MCF 10A (cell line): ENCODE measurements around the gene INSL3. TPM values are rescaled to one million over a fixed set of nuclear protein-coding genes. Genes with fewer than 3 reads are reported as not detected.

Experiments used
- Bru-seq: library from RNA; stranded (reverse); fragments of 400-500 nt; gene quantifications from one replicate; lab custom pipeline; 2021; lab: Mats Ljungman, UMichigan
- BruChase-seq, 2 experiments: library from RNA; stranded (reverse); fragments of 400-500 nt; gene quantifications; one replicate each; lab custom pipeline; 2021; lab: Mats Ljungman, UMichigan
- BruUV-seq: library from RNA; stranded (reverse); fragments of 400-500 nt; replicated peaks from 2 replicates; lab custom pipeline; 2021; lab: Mats Ljungman, UMichigan
- CTCF ChIA-PET: fragments of 300-600 bp; sonication (Branson Sonifier 250); formaldehyde crosslinking; extraction: SDS; loops from one replicate; lab custom pipeline; 2021; ENCODE audit warnings: antibody characterized with exemption, inconsistent platforms; lab: Yijun Ruan, JAX
- POLR2A ChIA-PET: fragments of 300-600, 350-650 bp; sonication (Branson Sonifier 250); formaldehyde crosslinking; extraction: SDS; loops from one replicate; lab custom pipeline; 2020; ENCODE audit warnings: antibody characterized with exemption, inconsistent platforms; lab: Yijun Ruan, JAX
- DNase-seq: peaks from one replicate; pipeline ENCODE4 v3.0.0-alpha.2; 2018; ENCODE audit not compliant: unreplicated experiment
- H3K27ac Mint-ChIP-seq: one replicate; pipeline ENCODE4 v1.8.0; 2022; ENCODE audit warnings: mild to moderate bottlenecking, low read depth, mixed read lengths; ENCODE audit not compliant: unreplicated experiment
- H3K27me3 Mint-ChIP-seq: one replicate; pipeline ENCODE4 v1.8.0; 2022; ENCODE audit warnings: mixed read lengths; ENCODE audit not compliant: insufficient read depth, unreplicated experiment
- H3K36me3 Mint-ChIP-seq: one replicate; pipeline ENCODE4 v1.8.0; 2022; ENCODE audit warnings: mild to moderate bottlenecking, moderate library complexity, mixed read lengths; ENCODE audit not compliant: insufficient read depth, unreplicated experiment
- H3K4me1 Mint-ChIP-seq: one replicate; pipeline ENCODE4 v1.8.0; 2022; ENCODE audit warnings: mixed read lengths; ENCODE audit not compliant: insufficient read depth, unreplicated experiment
- H3K4me3 Mint-ChIP-seq: one replicate; pipeline ENCODE4 v1.8.0; 2022; ENCODE audit warnings: mild to moderate bottlenecking, moderate library complexity, mixed read lengths; ENCODE audit not compliant: unreplicated experiment
- H3K9me3 Mint-ChIP-seq: one replicate; pipeline ENCODE4 v1.8.0; 2022; ENCODE audit warnings: mixed read lengths; ENCODE audit not compliant: unreplicated experiment
- intact Hi-C: fragments of 100-400 bp; cut with micrococcal nuclease; formaldehyde crosslinking; loops from 2 replicates; pipeline ENCODE4 v1.14.1; 2022
- long read RNA-seq: library from polyadenylated mRNA; stranded (forward); transcript quantifications from one replicate; pipeline ENCODE4 v2.0.0, GENCODE V29; 2022
- total RNA-seq: library from RNA; stranded (reverse); gene quantifications from 2 replicates; pipeline ENCODE4 v1.2.3, GENCODE V29; 2022
- TF ChIP-seq, protein P1 (sequence below): fragments of 200-600 bp; IDR thresholded peaks from one replicate; pipeline ENCODE4 v1.8.0; 2022; ENCODE audit warnings: antibody characterized with exemption, mild to moderate bottlenecking; ENCODE audit not compliant: unreplicated experiment

INSL3 gene, protein sequence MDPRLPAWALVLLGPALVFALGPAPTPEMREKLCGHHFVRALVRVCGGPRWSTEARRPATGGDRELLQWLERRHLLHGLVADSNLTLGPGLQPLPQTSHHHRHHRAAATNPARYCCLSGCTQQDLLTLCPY
- total RNA-seq (not detected in 2 replicates), Bru-seq, nascent RNA (not detected), BruChase-seq, experiment 1, labeled RNA remaining after a 6-hour chase (not detected), BruChase-seq, experiment 2, labeled RNA remaining after a 2-hour chase (not detected)
- long read RNA-seq, result 0 reads

DNA sequence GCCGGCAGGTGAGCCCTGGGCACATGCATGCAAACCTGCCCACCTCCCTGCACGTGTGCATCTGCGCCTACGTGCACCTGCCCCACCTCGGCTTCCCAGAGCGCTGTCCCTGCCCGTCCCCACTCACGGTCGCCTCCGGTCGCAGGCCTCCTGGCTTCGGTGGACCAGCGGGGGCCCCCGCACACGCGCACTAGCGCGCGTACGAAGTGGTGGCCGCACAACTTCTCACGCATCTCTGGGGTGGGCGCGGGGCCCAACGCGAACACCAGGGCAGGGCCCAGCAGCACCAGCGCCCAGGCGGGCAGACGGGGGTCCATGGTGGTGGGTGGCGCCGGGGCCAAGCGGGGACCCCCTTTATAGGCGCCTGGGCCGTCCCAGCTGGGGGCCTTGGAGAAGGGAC, at the start of gene INSL3:
Gene INSL3, minus strand, starts transcription at position 330 of the 400 bp plus-strand sequence. Its CDS starts 13 bp downstream, at position 317.
- no peak for DNase-seq
- CTCF ChIA-PET, result no interaction called here
- intact Hi-C loops, result no loop called here
- POLR2A ChIA-PET, result no interaction called here
- BruUV-seq, result no TSS peak
- peaks cover 13% of the 10 kb centered on the region for H3K27me3 Mint-ChIP-seq
- H3K36me3 Mint-ChIP-seq, result no peaks in the 10 kb centered on the region
- no peak within 1 kb of the TSS for H3K27ac Mint-ChIP-seq
- H3K9me3 Mint-ChIP-seq, result no peaks in the 10 kb centered on the region
- H3K4me3 Mint-ChIP-seq, result no peak within 1 kb of the TSS
- H3K4me1 Mint-ChIP-seq, result no peaks in the 10 kb centered on the region
- TF ChIP-seq, protein P1, sequence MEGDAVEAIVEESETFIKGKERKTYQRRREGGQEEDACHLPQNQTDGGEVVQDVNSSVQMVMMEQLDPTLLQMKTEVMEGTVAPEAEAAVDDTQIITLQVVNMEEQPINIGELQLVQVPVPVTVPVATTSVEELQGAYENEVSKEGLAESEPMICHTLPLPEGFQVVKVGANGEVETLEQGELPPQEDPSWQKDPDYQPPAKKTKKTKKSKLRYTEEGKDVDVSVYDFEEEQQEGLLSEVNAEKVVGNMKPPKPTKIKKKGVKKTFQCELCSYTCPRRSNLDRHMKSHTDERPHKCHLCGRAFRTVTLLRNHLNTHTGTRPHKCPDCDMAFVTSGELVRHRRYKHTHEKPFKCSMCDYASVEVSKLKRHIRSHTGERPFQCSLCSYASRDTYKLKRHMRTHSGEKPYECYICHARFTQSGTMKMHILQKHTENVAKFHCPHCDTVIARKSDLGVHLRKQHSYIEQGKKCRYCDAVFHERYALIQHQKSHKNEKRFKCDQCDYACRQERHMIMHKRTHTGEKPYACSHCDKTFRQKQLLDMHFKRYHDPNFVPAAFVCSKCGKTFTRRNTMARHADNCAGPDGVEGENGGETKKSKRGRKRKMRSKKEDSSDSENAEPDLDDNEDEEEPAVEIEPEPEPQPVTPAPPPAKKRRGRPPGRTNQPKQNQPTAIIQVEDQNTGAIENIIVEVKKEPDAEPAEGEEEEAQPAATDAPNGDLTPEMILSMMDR, result no peak

DNA sequence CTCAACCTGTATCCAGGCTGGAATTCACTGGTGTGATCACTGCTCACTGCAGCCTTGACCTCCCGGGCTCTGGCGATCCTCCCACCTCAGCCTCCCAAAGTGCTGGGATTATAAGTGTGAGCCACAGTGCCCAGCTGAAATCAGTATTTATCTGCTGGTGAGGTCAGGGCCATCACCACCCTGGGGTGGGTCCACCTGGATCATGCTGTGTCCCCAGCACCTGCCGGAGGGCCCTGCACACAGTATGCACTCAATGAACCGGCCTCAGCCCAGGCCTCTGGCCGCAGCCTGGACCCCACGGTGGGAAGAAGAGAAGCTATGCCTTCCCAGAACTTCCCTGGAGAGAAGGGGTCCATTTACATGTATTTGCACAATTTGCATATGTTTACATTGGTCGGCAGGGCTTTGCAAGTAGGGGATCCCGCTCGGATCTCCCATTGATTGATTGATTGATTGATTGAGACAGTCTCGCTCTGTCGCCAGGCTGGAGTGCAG, 47.8 kb upstream of the INSL3 start:
- no TSS peak for BruUV-seq
- POLR2A ChIA-PET, result interaction anchor here (3.9 to 5.2 kb wide), 2 partner anchors 9 to 63 kb away, joined by 17 to 71 read pairs; partner anchors contain the start of genes CCDC124 and RPL18A
- H3K4me1 Mint-ChIP-seq, result peaks cover 10% of the 10 kb centered on the region
- H3K27me3 Mint-ChIP-seq, result no peaks in the 10 kb centered on the region
- CTCF ChIA-PET, result interaction anchor here (0.7 to 5.3 kb wide), 5 partner anchors 9 to 73 kb away, joined by 3 to 90 read pairs (median 17); partner anchors contain the start of genes CCDC124 and RPL18A
- TF ChIP-seq, protein P1, result no peak
- H3K9me3 Mint-ChIP-seq, result no peaks in the 10 kb centered on the region
- H3K36me3 Mint-ChIP-seq, result peaks cover 30% of the 10 kb centered on the region
- no peak for DNase-seq
- H3K4me3 Mint-ChIP-seq, result no peak overlapping the region
- intact Hi-C loops, result no loop called here
- H3K27ac Mint-ChIP-seq, result no peak overlapping the region

DNA sequence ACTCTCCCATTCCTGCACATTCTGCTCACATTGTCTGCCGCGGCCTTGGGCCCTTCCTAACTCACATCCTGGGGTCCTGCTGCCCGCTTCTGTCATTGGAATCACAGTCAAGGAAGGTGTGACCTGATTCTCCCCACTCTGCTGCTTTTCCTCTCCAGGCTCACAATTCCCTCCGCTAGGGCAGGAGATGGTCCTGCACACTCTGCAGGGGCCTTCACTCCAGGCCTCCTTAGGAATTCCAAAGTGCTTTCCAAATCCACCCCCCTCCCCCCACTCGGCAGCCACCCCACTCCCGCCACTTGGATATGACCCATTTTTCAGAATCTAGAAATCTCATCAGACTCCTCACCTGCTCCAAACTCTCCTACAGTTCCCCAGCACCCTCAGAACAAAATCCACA, 47.4 kb upstream of the INSL3 start:
- CTCF ChIA-PET, result interaction anchor here (0.7 to 5.3 kb wide), 3 partner anchors 9 to 126 kb away, joined by 3 to 90 read pairs (median 37); partner anchors contain the start of genes CCDC124 and RPL18A
- peaks cover 35% of the 10 kb centered on the region for H3K36me3 Mint-ChIP-seq
- TF ChIP-seq, protein P1, result no peak
- intact Hi-C loops, result no loop called here
- peaks cover 10% of the 10 kb centered on the region for H3K4me1 Mint-ChIP-seq
- no peaks in the 10 kb centered on the region for H3K9me3 Mint-ChIP-seq
- no peak overlapping the region for H3K27ac Mint-ChIP-seq
- H3K27me3 Mint-ChIP-seq, result no peaks in the 10 kb centered on the region
- POLR2A ChIA-PET, result interaction anchor here (3.9 to 5.2 kb wide), 2 partner anchors 9 to 63 kb away, joined by 17 to 71 read pairs; partner anchors contain the start of genes CCDC124 and RPL18A
- BruUV-seq, result no TSS peak
- no peak for DNase-seq
- H3K4me3 Mint-ChIP-seq, result no peak overlapping the region

DNA sequence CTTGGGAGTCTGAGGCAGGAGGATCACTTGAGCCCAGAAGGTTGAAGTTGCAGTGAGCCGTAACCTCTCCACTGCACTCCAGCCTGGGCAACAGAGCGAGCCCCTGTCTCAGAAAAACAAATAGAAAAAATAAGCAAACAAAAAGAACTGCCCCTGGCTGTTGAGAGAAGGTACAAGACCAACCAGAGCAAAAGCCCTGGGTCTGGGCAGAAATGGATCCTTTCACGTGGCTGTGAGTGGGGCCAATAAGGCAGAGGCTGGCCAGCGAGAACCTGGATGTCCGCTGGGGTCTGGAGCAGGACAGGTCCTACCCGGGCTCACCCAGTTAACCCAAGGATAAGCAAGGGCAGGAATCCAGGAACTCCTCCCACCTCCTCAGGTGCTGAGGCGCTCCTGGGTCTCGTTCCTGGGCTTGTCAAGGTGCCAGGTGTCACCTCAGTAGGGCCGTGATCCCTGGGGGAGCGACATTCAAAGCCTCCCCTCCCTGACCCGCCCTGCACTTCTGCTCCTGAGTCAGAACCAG, 45.7 kb upstream of the INSL3 start:
- H3K36me3 Mint-ChIP-seq, result peaks cover 51% of the 10 kb centered on the region
- H3K27me3 Mint-ChIP-seq, result no peaks in the 10 kb centered on the region
- H3K4me3 Mint-ChIP-seq, result no peak overlapping the region
- intact Hi-C loops, result no loop called here
- BruUV-seq, result no TSS peak
- POLR2A ChIA-PET, result interaction anchor here (0.7 to 3.8 kb wide), 3 partner anchors 12 to 130 kb away, joined by 3 to 82 read pairs (median 3); partner anchors contain the start of gene CCDC124
- TF ChIP-seq, protein P1, result no peak
- peaks cover 10% of the 10 kb centered on the region for H3K4me1 Mint-ChIP-seq
- H3K27ac Mint-ChIP-seq, result no peak overlapping the region
- CTCF ChIA-PET, result interaction anchor here (1.6 to 5.3 kb wide), 2 partner anchors 64 to 65 kb away, joined by 7 to 90 read pairs; partner anchors contain the start of gene CCDC124
- DNase-seq, result peak; percentile 25
- H3K9me3 Mint-ChIP-seq, result no peaks in the 10 kb centered on the region
